Glutamatergic neuron (in vitro differentiated cells): ENCODE results near the gene MAGI1. TPM values are rescaled to one million over a fixed set of nuclear protein-coding genes. Genes with fewer than 3 reads are reported as not detected.

Source experiments
- DNase-seq: peaks from one replicate; pipeline ENCODE4 v3.0.0; 2022
- H3K27ac Mint-ChIP-seq: one replicate; pipeline ENCODE4 v1.8.0; 2020; ENCODE audit warnings: mild to moderate bottlenecking, mixed read lengths, inconsistent platforms; ENCODE audit not compliant: unreplicated experiment
- H3K27me3 Mint-ChIP-seq: one replicate; pipeline ENCODE4 v1.8.0; 2020; ENCODE audit warnings: mild to moderate bottlenecking, moderate library complexity, mixed read lengths, inconsistent platforms; ENCODE audit not compliant: unreplicated experiment
- H3K36me3 Mint-ChIP-seq: one replicate; pipeline ENCODE4 v1.8.0; 2020; ENCODE audit warnings: mild to moderate bottlenecking, mixed read lengths, inconsistent platforms; ENCODE audit not compliant: unreplicated experiment
- H3K4me1 Mint-ChIP-seq: one replicate; pipeline ENCODE4 v1.8.0; 2020; ENCODE audit warnings: mild to moderate bottlenecking, low read depth, mixed read lengths, inconsistent platforms; ENCODE audit not compliant: unreplicated experiment
- H3K4me3 Mint-ChIP-seq: one replicate; pipeline ENCODE4 v1.8.0; 2020; ENCODE audit warnings: mild to moderate bottlenecking, mixed read lengths, inconsistent platforms; ENCODE audit not compliant: unreplicated experiment
- H3K9me3 Mint-ChIP-seq: one replicate; pipeline ENCODE4 v1.8.0; 2020; ENCODE audit warnings: mild to moderate bottlenecking, moderate library complexity, mixed read lengths, inconsistent platforms; ENCODE audit not compliant: unreplicated experiment
- total RNA-seq: library from RNA; stranded (reverse); fragmentation: NEBNext Ultra II Directional; extraction: Animal tissue kit (Norgen Biotek cat#: 25700); gene quantifications from one replicate; pipeline ENCODE4 v1.2.1, GENCODE V29; 2021; ENCODE audit not compliant: unreplicated experiment
- TF ChIP-seq, protein P1 (sequence below): fragments of 200-600 bp; sonication (generic); IDR thresholded peaks from one replicate; pipeline ENCODE4 v1.5.0; 2021; ENCODE audit not compliant: partially characterized antibody, unreplicated experiment

MAGI1 gene
- total RNA-seq, 1 donor from 2014 or later: 46.5 TPM

DNA sequence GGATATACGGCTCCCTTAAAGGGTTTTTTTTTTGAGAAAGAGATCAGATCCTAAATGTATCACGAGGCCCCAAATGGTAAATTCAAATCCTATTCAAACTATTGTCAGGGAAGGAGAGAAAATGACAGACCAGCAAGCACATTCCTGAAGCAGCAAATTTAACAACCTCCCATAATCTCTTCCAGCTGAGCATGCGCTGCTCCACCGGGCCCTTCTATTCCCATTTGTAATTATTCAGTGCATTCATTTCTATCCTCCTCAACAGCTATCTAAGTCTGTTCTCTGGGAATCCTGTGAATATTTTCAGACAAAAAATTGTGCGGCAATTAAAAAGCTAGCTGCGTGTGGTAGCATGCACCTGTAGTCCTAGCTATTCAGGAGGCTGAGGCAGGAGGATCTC, 43.2 kb downstream of the MAGI1 start:
- Mint-ChIP-seq H3K36me3 (no peaks in the 10 kb centered on the region), H3K4me3 (no peak overlapping the region), H3K4me1 (no peaks in the 10 kb centered on the region), H3K27me3 (peaks cover 2% of the 10 kb centered on the region), H3K27ac (no peak overlapping the region), H3K9me3 (no peaks in the 10 kb centered on the region)
- DNase-seq: no peak
- TF ChIP-seq, protein P1, sequence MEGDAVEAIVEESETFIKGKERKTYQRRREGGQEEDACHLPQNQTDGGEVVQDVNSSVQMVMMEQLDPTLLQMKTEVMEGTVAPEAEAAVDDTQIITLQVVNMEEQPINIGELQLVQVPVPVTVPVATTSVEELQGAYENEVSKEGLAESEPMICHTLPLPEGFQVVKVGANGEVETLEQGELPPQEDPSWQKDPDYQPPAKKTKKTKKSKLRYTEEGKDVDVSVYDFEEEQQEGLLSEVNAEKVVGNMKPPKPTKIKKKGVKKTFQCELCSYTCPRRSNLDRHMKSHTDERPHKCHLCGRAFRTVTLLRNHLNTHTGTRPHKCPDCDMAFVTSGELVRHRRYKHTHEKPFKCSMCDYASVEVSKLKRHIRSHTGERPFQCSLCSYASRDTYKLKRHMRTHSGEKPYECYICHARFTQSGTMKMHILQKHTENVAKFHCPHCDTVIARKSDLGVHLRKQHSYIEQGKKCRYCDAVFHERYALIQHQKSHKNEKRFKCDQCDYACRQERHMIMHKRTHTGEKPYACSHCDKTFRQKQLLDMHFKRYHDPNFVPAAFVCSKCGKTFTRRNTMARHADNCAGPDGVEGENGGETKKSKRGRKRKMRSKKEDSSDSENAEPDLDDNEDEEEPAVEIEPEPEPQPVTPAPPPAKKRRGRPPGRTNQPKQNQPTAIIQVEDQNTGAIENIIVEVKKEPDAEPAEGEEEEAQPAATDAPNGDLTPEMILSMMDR: no peak

DNA sequence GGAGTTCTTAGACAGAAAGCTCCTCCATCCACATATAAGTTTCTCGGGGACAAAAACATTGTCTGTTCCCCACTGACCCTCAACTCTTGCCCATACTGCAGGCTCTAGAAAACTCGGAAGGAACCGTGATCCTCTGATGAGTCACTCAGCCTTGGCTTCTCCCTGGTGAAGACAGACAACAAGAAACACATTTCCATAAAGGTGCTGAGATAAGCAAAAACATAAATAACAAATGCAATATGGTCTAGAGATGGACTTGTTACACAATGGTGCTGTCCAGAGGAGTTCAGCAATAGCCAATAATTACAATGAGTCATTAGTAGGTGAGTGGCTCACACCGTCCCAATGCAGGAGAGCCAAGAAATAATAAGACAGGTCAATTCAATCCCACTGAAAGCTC, 43.7 kb downstream of the MAGI1 start:
- no peaks in the 10 kb centered on the region for H3K4me1 Mint-ChIP-seq
- no peak for DNase-seq
- no peak overlapping the region for H3K4me3 Mint-ChIP-seq
- H3K27me3 Mint-ChIP-seq: peaks cover 2% of the 10 kb centered on the region
- H3K9me3 Mint-ChIP-seq: no peaks in the 10 kb centered on the region
- H3K27ac Mint-ChIP-seq: no peak overlapping the region
- TF ChIP-seq, protein P1: no peak
- no peaks in the 10 kb centered on the region for H3K36me3 Mint-ChIP-seq

DNA sequence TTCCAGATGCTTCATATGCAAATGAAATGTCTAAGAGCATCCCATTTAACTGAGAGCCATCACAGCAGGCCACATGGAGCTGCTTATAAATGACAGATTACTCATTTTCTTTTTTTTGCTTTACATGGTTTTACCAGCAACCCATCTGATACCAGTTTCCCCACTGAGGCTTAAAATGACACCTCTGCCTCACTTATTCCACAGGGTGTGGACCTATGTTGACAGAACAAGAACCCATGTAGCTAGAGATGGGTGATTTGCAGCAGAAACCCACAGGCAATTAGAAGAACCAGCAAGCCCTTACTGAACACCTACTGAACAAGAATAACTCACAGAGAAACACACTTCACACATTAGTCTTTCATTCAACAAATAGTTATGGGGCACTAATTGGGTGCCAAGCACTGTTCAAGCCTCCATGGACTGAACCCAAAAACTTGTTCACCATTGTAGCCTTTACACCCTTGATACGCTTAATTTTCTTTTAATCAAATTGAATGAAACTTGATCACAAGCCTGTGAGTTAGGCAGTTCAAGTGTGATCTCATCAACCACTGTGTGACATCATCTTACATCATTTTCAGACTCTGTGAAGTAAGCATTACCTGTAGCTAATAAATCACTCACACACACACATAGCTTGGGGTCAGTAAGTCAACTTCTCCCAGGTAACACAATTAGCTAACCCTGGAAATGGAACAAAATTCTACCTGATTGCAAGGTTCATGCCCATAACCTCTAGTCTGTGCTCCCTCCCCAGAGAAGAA, 45.4 kb downstream of the MAGI1 start:
- H3K27ac Mint-ChIP-seq: no peak overlapping the region
- H3K36me3 Mint-ChIP-seq: no peaks in the 10 kb centered on the region
- no peak for DNase-seq
- TF ChIP-seq, protein P1: no peak
- peaks cover 3% of the 10 kb centered on the region for H3K4me1 Mint-ChIP-seq
- no peak overlapping the region for H3K4me3 Mint-ChIP-seq
- H3K27me3 Mint-ChIP-seq: peaks cover 2% of the 10 kb centered on the region
- no peaks in the 10 kb centered on the region for H3K9me3 Mint-ChIP-seq

DNA sequence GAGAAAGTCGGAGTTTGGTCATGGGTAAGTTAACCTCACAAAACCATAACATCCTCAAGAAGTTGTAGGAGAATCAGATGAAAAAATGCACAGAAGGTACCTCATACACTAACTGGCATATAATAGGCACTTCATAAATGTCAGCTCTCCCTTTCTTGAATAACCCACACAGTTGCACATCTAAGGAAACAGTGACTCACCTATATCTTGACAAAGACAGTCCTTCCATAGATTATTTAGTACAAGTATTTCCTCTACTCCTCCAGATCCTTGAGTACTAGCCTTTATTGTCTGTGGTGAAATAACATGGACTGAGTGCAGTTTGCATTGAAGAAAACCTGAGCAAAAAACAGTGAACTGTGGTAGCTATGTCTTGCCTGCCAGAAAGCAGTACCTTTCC, 46.6 kb downstream of the MAGI1 start:
- H3K36me3 Mint-ChIP-seq: no peaks in the 10 kb centered on the region
- no peaks in the 10 kb centered on the region for H3K9me3 Mint-ChIP-seq
- H3K4me3 Mint-ChIP-seq: no peak overlapping the region
- peaks cover 2% of the 10 kb centered on the region for H3K27me3 Mint-ChIP-seq
- H3K4me1 Mint-ChIP-seq: peaks cover 6% of the 10 kb centered on the region
- DNase-seq: no peak
- TF ChIP-seq, protein P1: no peak
- no peak overlapping the region for H3K27ac Mint-ChIP-seq

DNA sequence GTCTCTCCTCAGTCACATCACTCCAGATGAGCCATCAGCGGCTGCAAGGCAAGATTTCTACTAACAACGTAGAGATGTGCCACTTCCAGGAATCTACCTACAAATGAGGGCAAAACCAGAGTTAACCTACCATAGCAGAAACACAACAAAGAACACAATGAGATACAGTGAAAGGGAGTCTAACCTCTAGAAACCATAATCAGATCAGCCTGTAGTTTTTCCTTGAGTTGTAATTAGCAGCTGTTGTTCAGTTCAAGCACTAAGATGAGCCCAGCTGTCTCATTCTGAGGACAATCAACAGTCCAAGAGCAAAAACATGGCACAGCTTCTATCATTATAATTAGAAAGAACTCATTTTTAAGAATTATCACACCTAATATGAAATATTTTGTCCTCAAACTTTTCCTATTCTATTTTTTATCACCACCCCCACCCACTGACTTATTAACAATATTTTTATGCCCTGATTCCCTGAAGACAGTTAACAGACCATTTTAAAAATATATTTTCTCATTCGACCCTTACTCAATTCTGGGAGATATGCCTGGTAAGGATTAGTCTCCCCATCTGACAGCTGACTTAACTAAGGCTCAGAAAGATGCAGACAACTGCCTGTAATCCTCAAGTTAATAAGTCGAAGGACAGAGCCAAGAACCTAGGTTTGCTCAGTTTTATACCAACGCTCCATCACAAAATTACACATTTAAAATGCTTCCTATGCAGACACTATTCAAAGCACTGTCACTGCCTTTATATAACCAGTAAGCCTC, 50.1 kb downstream of the MAGI1 start:
- Mint-ChIP-seq H3K36me3 (no peaks in the 10 kb centered on the region), H3K27me3 (peaks cover 2% of the 10 kb centered on the region), H3K9me3 (no peaks in the 10 kb centered on the region), H3K27ac (peak overlapping the region; percentile 5), H3K4me3 (no peak overlapping the region), H3K4me1 (peaks cover 6% of the 10 kb centered on the region)
- TF ChIP-seq, protein P1: no peak
- no peak for DNase-seq
